ENCODE measurements around the gene ADAMTS6.

ADAMTS6 gene

GRCh38 chr5:65292196-65292595, 189.5 kb downstream of the ADAMTS6 start:
- TF ChIP-seq, protein P1, sequence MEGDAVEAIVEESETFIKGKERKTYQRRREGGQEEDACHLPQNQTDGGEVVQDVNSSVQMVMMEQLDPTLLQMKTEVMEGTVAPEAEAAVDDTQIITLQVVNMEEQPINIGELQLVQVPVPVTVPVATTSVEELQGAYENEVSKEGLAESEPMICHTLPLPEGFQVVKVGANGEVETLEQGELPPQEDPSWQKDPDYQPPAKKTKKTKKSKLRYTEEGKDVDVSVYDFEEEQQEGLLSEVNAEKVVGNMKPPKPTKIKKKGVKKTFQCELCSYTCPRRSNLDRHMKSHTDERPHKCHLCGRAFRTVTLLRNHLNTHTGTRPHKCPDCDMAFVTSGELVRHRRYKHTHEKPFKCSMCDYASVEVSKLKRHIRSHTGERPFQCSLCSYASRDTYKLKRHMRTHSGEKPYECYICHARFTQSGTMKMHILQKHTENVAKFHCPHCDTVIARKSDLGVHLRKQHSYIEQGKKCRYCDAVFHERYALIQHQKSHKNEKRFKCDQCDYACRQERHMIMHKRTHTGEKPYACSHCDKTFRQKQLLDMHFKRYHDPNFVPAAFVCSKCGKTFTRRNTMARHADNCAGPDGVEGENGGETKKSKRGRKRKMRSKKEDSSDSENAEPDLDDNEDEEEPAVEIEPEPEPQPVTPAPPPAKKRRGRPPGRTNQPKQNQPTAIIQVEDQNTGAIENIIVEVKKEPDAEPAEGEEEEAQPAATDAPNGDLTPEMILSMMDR (IDR thresholded peaks at IDR 0.05) = no peak

DNA sequence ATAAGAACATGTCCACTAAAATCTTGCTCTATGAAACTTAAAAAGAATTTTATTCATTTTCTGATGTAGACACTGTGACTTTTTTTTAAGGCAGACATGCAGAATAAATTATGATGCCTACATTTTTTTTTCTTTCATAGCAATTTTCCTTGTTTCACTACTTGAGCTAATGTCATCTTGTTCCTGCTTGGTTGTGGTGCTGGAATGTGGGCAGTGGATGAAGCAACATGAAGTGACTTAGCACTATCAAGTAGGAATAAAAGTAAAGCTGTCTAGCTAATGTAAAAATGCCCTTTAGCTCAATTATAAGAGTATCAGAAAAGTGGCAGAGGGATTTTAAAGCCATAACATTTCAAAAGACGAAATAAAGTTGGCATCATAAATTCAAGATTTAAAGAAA, 191.0 kb downstream of the ADAMTS6 start:
- TF ChIP-seq, protein P1 (IDR thresholded peaks at IDR 0.05) = no peak

- TF ChIP-seq, protein P1 (IDR thresholded peaks at IDR 0.05) = no peak
Observed at GRCh38 chr5:65288657-65289056, 193.1 kb downstream of the ADAMTS6 start.

DNA sequence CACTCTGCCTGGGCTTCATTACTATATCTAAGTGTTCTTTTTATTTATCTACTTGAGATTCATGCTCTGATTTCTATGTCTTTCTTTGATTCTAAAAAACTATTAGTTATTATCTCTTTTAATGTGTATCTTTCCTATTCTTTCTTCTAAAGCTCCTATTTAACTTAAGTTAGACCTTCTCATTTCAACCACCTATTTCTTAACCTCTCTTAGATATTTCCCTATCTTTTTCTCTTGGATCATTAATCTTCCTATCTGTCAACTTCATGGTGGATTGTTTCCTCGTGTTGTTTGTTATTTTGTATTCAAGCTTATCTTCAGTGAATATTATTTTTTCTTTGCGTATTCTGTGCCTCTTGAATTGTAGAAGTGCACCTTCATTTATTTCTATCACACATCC, 202.1 kb downstream of the ADAMTS6 start:
- TF ChIP-seq, protein P1 (IDR thresholded peaks at IDR 0.05) = no peak

DNA sequence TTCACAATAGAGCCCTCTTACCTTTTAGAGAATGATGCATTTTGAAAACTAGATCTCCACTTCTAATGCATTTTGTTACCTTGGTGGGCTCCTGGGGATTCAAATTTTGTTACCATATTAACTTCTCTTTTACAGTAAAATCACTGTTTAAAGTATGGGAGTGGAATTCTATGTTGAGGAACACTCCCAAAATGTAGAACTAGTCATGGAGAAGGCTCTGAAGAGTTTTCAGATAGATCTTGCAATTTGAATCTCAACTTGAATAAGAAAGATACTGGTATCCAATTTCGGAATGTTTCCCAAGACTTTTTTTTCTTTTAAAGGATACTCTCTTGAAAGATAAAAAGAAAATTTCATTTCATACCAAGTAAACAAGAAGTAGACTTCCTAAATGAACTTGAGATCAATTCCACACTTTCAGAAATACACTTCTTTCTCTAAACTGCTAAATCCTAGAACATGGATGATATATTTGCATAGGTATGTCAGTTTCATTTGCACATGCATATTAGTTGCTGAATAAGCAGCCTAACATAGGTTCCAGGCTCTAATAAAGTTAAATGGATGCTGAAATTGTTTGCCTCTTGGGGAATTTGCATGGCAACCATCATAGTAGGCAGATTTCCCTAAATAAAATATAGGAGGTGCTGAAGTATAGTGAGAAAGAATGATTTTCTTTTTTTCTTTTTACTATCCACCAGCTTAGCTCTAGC, 205.4 kb downstream of the ADAMTS6 start:
- TF ChIP-seq, protein P1 (IDR thresholded peaks at IDR 0.05) = no peak

DNA sequence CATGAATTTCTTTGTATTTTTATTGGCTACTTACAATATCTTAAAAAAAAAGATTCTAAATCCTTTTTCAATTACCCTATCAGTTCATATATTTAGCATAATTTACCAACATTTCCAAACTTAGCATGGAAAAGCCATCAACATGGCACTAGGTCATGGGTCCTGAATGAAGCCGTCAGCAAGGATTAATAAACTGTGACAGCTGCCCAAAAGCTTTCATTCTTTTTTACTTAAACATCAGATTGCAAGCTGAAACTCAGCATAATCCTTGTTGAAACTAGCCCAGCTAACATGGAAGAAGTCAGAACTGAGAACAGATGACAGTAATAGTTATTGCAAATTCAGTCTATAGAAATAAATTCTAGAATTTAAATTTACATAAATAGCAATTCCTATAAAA, 209.8 kb downstream of the ADAMTS6 start:
- TF ChIP-seq, protein P1 (IDR thresholded peaks at IDR 0.05) = no peak

GRCh38 chr5:65268525-65268924, 213.2 kb downstream of the ADAMTS6 start:
- TF ChIP-seq, protein P1 (IDR thresholded peaks at IDR 0.05) = no peak

DNA sequence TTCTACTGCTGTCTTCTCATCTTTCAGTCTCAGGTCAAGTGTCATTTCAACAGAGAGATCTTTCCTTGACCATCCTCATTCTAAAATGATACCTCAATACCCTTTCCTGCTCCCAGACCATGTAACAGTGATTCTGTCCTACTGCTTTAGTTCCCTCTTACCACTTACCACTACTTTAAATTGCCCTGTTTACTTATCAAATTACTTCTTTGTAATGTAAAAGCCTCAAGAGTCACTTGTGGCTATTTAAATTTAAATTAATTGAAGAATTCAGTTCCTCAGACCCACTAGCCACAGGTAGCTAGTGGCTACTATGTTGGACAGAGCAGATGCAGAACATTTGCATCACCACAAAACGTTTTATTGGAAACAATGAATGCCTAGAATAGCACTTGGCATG, 217.3 kb downstream of the ADAMTS6 start:
- TF ChIP-seq, protein P1 (IDR thresholded peaks at IDR 0.05) = no peak
